BJ (cell line): ENCODE measurements around the gene LNPEP. TPM values are rescaled to one million over a fixed set of nuclear protein-coding genes. Genes with fewer than 3 reads are reported as not detected.
"Not testable (repeated sequence)": the region's sequence is repeated elsewhere in the genome, so short reads cannot be mapped to it uniquely, and the experiment has no call there.

Experiments used
- CTCF ChIA-PET: fragments of 350-600 bp; formaldehyde crosslinking; extraction: SDS; loops from one replicate; lab custom pipeline; 2021; ENCODE audit warnings: antibody characterized with exemption, inconsistent platforms; lab: Yijun Ruan, JAX
- POLR2A ChIA-PET: fragments of 300-600 bp; sonication (Branson Sonifier 250); formaldehyde crosslinking; extraction: SDS; loops from one replicate; lab custom pipeline; 2021; ENCODE audit warnings: antibody characterized with exemption; lab: Charles Lee
- DNase-seq: peaks from one replicate; pipeline ENCODE4 v3.0.0-alpha.2; 2011; ENCODE audit warnings: low read depth
- H3K27me3 ChIP-seq: 2 replicates; pipeline ENCODE4 v1.6.0; 2011; ENCODE audit warnings: low read length; ENCODE audit not compliant: control insufficient read depth, insufficient read depth
- H3K36me3 ChIP-seq: 2 replicates; pipeline ENCODE4 v1.5.1; 2011; ENCODE audit warnings: low read length; ENCODE audit not compliant: control insufficient read depth, insufficient read depth
- H3K4me3 ChIP-seq: 2 replicates; pipeline ENCODE4 v1.5.1; 2011; ENCODE audit warnings: low read depth, mild to moderate bottlenecking, control low read depth, low read length
- polyA plus RNA-seq: library from polyadenylated mRNA; depleted of rRNA; stranded (reverse); fragments of >200 nt; gene quantifications from 2 replicates; pipeline ENCODE4 v1.2.3, GENCODE V29; 2011
- TF ChIP-seq, protein P1 (sequence below): IDR thresholded peaks from 2 replicates; pipeline ENCODE4 v1.5.1; 2011; ENCODE audit warnings: low read depth, mild to moderate bottlenecking, control low read depth, inconsistent platforms, low read length, moderate library complexity; ENCODE audit not compliant: insufficient read depth

LNPEP gene
- polyA plus RNA-seq, 1 experiment, result 6.3 TPM

DNA sequence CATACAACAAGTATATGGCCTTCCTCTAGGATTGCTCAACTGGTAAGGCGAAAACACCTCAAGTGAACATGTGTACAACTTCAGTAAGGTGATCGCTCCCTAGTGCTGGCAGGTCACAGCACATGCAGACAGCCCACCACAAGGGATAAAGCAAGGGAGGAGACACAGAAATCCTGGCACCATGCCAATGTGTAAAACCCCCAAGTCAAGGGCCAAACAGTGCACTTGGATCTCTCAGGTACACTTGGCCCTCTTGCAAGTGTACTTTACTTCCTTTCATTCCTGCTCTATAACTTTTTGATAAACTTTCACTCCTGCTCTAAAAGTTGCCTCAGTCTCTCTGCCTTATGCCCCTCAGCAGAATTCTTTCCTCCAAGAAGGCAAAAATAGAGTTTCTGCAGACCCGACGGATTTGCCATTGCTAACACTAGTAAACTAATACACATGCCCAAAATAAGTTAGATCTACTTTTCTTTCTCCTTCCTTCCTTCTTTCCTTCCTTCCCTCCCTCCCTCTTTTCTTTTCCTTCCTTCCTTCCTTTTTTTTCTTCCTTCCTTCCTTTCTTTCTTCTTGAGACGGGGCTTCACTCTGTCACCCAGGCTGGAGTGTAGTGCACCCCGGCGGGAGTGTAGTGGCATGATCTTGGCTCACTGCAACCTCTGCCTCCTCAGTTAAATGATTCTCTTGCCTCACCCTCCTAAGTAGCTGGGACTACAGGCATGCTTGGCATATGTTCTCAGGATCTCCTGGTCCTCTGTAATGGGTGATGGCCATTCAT, 6.8 kb upstream of the LNPEP start:
- POLR2A ChIA-PET, result no interaction called here
- Histone ChIP-seq H3K27me3 (no peaks in the 10 kb centered on the region), H3K36me3 (no peaks in the 10 kb centered on the region), H3K4me3 (no peak overlapping the region)
- DNase-seq, result no peak
- TF ChIP-seq, protein P1, sequence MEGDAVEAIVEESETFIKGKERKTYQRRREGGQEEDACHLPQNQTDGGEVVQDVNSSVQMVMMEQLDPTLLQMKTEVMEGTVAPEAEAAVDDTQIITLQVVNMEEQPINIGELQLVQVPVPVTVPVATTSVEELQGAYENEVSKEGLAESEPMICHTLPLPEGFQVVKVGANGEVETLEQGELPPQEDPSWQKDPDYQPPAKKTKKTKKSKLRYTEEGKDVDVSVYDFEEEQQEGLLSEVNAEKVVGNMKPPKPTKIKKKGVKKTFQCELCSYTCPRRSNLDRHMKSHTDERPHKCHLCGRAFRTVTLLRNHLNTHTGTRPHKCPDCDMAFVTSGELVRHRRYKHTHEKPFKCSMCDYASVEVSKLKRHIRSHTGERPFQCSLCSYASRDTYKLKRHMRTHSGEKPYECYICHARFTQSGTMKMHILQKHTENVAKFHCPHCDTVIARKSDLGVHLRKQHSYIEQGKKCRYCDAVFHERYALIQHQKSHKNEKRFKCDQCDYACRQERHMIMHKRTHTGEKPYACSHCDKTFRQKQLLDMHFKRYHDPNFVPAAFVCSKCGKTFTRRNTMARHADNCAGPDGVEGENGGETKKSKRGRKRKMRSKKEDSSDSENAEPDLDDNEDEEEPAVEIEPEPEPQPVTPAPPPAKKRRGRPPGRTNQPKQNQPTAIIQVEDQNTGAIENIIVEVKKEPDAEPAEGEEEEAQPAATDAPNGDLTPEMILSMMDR, result no peak
- CTCF ChIA-PET, result no interaction called here

DNA sequence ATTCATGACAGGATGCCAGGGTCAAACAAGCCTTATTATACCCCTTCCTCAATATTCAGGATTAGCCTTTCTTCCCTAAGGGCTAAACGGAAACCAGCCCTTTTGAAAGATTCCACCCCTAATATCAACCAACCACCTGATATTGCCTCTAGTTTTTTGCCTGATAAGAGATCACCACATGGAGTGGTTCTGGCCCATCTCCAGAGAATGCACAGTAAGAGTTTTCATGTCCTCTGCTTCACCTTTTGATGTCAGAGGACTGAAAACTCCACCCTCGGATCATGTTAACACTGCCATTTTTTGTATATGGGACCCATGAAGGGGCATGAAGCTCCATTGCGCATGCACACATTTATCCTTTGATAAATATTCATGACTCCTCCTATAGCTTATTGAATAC, 5.8 kb upstream of the LNPEP start:
- H3K4me3 ChIP-seq, result no peak overlapping the region
- TF ChIP-seq, protein P1, result no peak
- no peaks in the 10 kb centered on the region for H3K36me3 ChIP-seq
- POLR2A ChIA-PET, result no interaction called here
- CTCF ChIA-PET, result interaction anchor here (2.0 kb wide), 1 partner anchor 7 kb away, joined by 7 read pairs; no protein-coding TSS in a partner anchor
- no peak for DNase-seq
- no peaks in the 10 kb centered on the region for H3K27me3 ChIP-seq

DNA sequence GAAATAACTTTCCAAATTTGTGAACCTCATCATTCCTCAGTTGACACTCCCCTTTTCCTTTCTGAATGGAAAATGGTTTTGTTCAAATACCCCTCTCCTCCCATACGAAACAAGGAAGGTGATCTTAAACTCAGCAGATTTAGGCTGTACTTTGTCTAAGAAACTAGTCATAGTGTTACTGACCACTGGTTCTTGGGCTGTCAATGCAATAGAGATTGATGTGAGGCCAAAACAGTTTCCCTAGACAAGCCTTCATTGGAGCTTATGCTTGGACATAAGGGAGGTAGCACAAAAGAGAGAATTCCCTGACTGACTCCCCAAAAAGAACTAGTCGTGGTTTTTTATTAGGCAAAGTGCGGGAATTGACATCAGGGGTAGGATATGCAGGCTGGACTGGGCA, 5.3 kb upstream of the LNPEP start:
- ChIA-PET CTCF (interaction anchor here (1.8 to 2.0 kb wide), 2 partner anchors 8 to 26 kb away, joined by 3 to 7 read pairs; no protein-coding TSS in a partner anchor), POLR2A (no interaction called here)
- TF ChIP-seq, protein P1, result no peak

DNA sequence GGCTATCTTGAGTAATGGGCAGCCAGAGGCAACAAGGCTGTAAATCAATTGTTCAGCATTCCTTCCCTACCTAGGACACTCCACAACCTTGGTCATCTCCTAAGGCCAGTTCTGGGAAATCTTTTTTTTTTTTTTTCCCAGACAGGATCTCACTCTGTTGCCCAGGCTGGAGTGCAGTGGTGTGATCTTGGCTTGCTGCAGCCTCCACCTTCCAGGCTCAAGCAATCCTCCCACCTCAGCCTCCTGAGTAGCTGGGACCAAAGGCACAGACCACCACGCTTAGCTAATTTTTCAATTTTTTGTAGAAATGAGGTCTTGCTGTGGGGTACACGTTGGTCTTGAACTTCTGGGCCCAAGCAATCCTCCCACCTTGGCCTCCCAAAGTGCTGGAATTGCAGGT, 4.8 kb upstream of the LNPEP start:
- H3K27me3 ChIP-seq, H3K36me3 ChIP-seq, H3K4me3 ChIP-seq, POLR2A ChIA-PET, DNase-seq: not testable (repeated sequence)
- CTCF ChIA-PET, result interaction anchor here (1.0 to 2.0 kb wide), 3 partner anchors 8 to 26 kb away, joined by 3 to 7 read pairs (median 3); no protein-coding TSS in a partner anchor

More for the DNA sequence above, 5.3 kb upstream of the LNPEP start:
- H3K4me3 ChIP-seq, result no peak overlapping the region
- H3K36me3 ChIP-seq, result no peaks in the 10 kb centered on the region
- H3K27me3 ChIP-seq, result no peaks in the 10 kb centered on the region
- no peak for DNase-seq

DNA sequence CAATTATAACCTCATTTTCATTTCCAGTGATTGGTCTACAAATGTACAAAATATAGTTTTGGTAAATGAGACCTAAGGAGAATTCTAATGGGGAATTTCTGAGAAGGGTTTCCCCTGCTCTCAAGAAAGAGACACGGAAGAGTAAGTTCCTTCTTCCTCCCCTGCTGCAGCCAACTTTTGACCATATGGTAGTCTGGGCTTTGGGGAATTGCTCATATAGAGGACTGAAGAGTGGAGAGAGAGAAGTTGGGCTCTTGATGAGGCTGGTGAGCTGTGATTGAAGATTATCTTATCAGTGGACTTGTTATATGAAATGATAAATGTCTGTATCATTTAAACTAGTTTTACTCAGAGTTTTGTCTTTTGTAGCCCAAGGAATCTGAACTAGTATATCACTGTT, 4.3 kb upstream of the LNPEP start:
- no peaks in the 10 kb centered on the region for H3K27me3 ChIP-seq
- H3K36me3 ChIP-seq, result no peaks in the 10 kb centered on the region
- POLR2A ChIA-PET, result no interaction called here
- TF ChIP-seq, protein P1, result no peak
- H3K4me3 ChIP-seq, result no peak overlapping the region
- DNase-seq, result no peak
- CTCF ChIA-PET, result interaction anchor here (1.0 to 2.0 kb wide), 3 partner anchors 9 to 27 kb away, joined by 3 to 7 read pairs (median 3); no protein-coding TSS in a partner anchor
